Measurements from ENCODE around the gene BIRC5.

Gene BIRC5

GRCh38 chr17:78240012-78240655 lies 26.1 kb downstream of the BIRC5 start:
- TF ChIP-seq CTCF (conservative IDR thresholded peaks at IDR 0.05; ENCODE audit: control insufficient read depth, insufficient read depth, low read depth, low read length): no peak

GRCh38 chr17:78240839-78241238 lies 26.8 kb downstream of the BIRC5 start:
- no peak for DNase-seq (ENCODE audit: low read depth)
- no peak for TF ChIP-seq CTCF (conservative IDR thresholded peaks at IDR 0.05; ENCODE audit: control insufficient read depth, insufficient read depth, low read depth, low read length)
- no peak overlapping the region for H3K4me3 ChIP-seq (ENCODE audit: control insufficient read depth, low read depth, low read length)

More at GRCh38 chr17:78240012-78240655, 26.1 kb downstream of the BIRC5 start:
- H3K4me3 ChIP-seq (ENCODE audit: control insufficient read depth, low read depth, low read length): no peak overlapping the region
- DNase-seq (ENCODE audit: low read depth): no peak

GRCh38 chr17:78241277-78242023 lies 27.4 kb downstream of the BIRC5 start:
- no peak overlapping the region for H3K4me3 ChIP-seq (ENCODE audit: control insufficient read depth, low read depth, low read length)
- peak; percentile 74 for DNase-seq (ENCODE audit: low read depth)
- no peak for TF ChIP-seq CTCF (conservative IDR thresholded peaks at IDR 0.05; ENCODE audit: control insufficient read depth, insufficient read depth, low read depth, low read length)

- no peak for DNase-seq (ENCODE audit: low read depth)
- TF ChIP-seq CTCF (conservative IDR thresholded peaks at IDR 0.05; ENCODE audit: control insufficient read depth, insufficient read depth, low read depth, low read length): no peak
- H3K4me3 ChIP-seq (ENCODE audit: control insufficient read depth, low read depth, low read length): no peak overlapping the region
These were observed 28.1 kb downstream of the BIRC5 start for GRCh38 chr17:78242024-78242742.

GRCh38 chr17:78247304-78247703 lies 33.3 kb downstream of the BIRC5 start:
- no peak overlapping the region for H3K4me3 ChIP-seq (ENCODE audit: control insufficient read depth, low read depth, low read length)
- no peak for DNase-seq (ENCODE audit: low read depth)
- no peak for TF ChIP-seq CTCF (conservative IDR thresholded peaks at IDR 0.05; ENCODE audit: control insufficient read depth, insufficient read depth, low read depth, low read length)

- no peak overlapping the region for H3K4me3 ChIP-seq (ENCODE audit: control insufficient read depth, low read depth, low read length)
- DNase-seq (ENCODE audit: low read depth): no peak
- TF ChIP-seq CTCF (conservative IDR thresholded peaks at IDR 0.05; ENCODE audit: control insufficient read depth, insufficient read depth, low read depth, low read length): no peak
These were observed 34.2 kb downstream of the BIRC5 start for GRCh38 chr17:78248051-78248914.

Data from fibroblast of mammary gland (primary cell).